Chondrocyte (in vitro differentiated cells): Measurements from ENCODE around the gene DDA1. TPM values are rescaled to one million over a fixed set of nuclear protein-coding genes. Genes with fewer than 3 reads are reported as not detected.

Experiments
- DNase-seq: peaks from one replicate; pipeline ENCODE4 v3.0.0; 2021; ENCODE audit warnings: mixed read lengths, low spot score
- H3K27ac Mint-ChIP-seq: one replicate; pipeline ENCODE4 v1.8.0; 2021; ENCODE audit warnings: mild to moderate bottlenecking, moderate library complexity, mixed read lengths; ENCODE audit not compliant: unreplicated experiment
- H3K27me3 Mint-ChIP-seq: 2 replicates; pipeline ENCODE4 v1.8.0; 2021; ENCODE audit warnings: low read depth, mixed read lengths
- H3K36me3 Mint-ChIP-seq: 2 replicates; pipeline ENCODE4 v1.8.0; 2021; ENCODE audit warnings: low read depth, mixed read lengths
- H3K4me1 Mint-ChIP-seq: 2 replicates; pipeline ENCODE4 v1.8.0; 2021; ENCODE audit warnings: low read depth, mild to moderate bottlenecking, mixed read lengths
- H3K4me3 Mint-ChIP-seq: one replicate; pipeline ENCODE4 v1.8.0; 2021; ENCODE audit warnings: mild to moderate bottlenecking, moderate library complexity, mixed read lengths; ENCODE audit not compliant: unreplicated experiment
- H3K9me3 Mint-ChIP-seq: 2 replicates; pipeline ENCODE4 v1.8.0; 2021; ENCODE audit warnings: low read depth, mixed read lengths
- total RNA-seq: library from RNA; stranded (reverse); gene quantifications from 3 replicates; pipeline ENCODE4 v1.2.1, GENCODE V29; 2021
- TF ChIP-seq, protein P1 (sequence below): fragments of 200-600 bp; sonication (generic); IDR thresholded peaks from 2 replicates; pipeline ENCODE4 v1.5.0; 2021; ENCODE audit warnings: antibody characterized with exemption, mild to moderate bottlenecking, moderate library complexity

DDA1 gene
- total RNA-seq, 1 donor from 2014 or later = 63.9 TPM

DNA sequence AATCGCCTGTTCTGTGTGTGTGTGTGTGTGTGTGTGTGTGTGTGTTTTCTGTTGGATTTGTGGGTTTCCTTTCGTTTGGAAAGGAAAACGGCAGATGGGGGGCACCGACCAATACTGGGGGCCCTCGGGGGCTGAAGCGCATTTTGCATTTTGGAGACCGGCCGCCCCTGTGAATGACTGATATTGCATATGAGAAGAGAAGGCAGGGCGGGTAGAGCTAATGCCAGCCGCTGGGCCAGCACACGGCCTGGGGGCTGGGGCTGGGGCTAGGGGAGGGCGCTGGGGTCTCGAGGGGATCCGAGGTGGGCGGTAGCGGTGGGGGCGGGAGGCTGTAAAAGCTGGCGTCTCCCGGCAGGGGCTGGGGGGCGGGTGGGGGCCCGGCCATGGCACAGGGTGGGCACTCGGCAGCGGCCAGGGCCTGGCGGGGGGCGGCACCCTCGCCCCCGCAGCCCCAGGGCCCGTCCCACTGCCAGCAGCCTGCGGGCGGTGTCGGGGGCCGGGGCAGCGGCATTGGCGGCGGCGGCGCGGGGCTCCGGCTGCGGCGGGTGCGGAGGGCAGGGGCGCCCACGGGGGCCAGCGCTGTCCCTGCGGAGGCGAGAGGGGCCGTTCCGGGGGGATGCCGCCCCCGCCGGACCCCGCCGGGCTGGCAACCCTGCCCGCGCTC, 14.1 kb downstream of the DDA1 start:
- peaks cover 10% of the 10 kb centered on the region for H3K4me1 Mint-ChIP-seq

GRCh38 chr19:17323964-17324332, 14.6 kb downstream of the DDA1 start:
- H3K4me1 Mint-ChIP-seq = peaks cover 10% of the 10 kb centered on the region
- DNase-seq = no peak
- H3K27me3 Mint-ChIP-seq = no peaks in the 10 kb centered on the region
- H3K36me3 Mint-ChIP-seq = peaks cover 7% of the 10 kb centered on the region
- H3K4me3 Mint-ChIP-seq = no peak overlapping the region
- TF ChIP-seq, protein P1, sequence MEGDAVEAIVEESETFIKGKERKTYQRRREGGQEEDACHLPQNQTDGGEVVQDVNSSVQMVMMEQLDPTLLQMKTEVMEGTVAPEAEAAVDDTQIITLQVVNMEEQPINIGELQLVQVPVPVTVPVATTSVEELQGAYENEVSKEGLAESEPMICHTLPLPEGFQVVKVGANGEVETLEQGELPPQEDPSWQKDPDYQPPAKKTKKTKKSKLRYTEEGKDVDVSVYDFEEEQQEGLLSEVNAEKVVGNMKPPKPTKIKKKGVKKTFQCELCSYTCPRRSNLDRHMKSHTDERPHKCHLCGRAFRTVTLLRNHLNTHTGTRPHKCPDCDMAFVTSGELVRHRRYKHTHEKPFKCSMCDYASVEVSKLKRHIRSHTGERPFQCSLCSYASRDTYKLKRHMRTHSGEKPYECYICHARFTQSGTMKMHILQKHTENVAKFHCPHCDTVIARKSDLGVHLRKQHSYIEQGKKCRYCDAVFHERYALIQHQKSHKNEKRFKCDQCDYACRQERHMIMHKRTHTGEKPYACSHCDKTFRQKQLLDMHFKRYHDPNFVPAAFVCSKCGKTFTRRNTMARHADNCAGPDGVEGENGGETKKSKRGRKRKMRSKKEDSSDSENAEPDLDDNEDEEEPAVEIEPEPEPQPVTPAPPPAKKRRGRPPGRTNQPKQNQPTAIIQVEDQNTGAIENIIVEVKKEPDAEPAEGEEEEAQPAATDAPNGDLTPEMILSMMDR = no peak
- H3K27ac Mint-ChIP-seq = no peak overlapping the region
- H3K9me3 Mint-ChIP-seq = no peaks in the 10 kb centered on the region

More for the DNA sequence above, 14.1 kb downstream of the DDA1 start:
- no peaks in the 10 kb centered on the region for H3K9me3 Mint-ChIP-seq
- H3K27me3 Mint-ChIP-seq = no peaks in the 10 kb centered on the region
- no peak overlapping the region for H3K27ac Mint-ChIP-seq
- TF ChIP-seq, protein P1 = no peak
- H3K36me3 Mint-ChIP-seq = peaks cover 7% of the 10 kb centered on the region
- H3K4me3 Mint-ChIP-seq = peak overlapping the region; percentile 22
- DNase-seq = no peak

GRCh38 chr19:17324357-17325114, 15.2 kb downstream of the DDA1 start:
- H3K27ac Mint-ChIP-seq = no peak overlapping the region
- H3K36me3 Mint-ChIP-seq = peaks cover 7% of the 10 kb centered on the region
- H3K4me3 Mint-ChIP-seq = no peak overlapping the region
- no peak for DNase-seq
- TF ChIP-seq, protein P1 = no peak
- H3K27me3 Mint-ChIP-seq = no peaks in the 10 kb centered on the region
- no peaks in the 10 kb centered on the region for H3K9me3 Mint-ChIP-seq
- peaks cover 10% of the 10 kb centered on the region for H3K4me1 Mint-ChIP-seq

DNA sequence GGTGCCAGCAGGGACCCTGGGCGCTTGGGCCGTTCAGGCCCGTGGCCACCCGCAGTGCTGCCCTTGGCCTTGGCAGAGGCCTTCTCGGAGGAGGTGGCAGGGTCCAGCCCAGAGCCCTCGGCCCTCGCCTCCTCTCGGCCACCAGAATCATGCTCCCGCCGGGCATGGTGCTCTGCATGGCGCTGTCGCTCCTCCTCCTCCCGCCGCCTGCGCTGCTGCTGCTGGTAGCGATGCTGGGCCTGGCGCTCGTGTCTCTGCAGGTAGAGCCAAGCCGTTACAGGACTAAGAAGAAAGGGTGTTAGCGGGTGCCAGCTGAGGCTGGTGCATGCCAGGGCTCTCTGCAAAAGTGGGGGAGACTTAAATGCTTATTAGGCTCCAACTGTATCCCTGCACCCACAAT, 15.8 kb downstream of the DDA1 start:
- TF ChIP-seq, protein P1 = no peak

GRCh38 chr19:17325881-17326594, 16.7 kb downstream of the DDA1 start:
- H3K27ac Mint-ChIP-seq = no peak overlapping the region
- peaks cover 10% of the 10 kb centered on the region for H3K4me1 Mint-ChIP-seq
- no peaks in the 10 kb centered on the region for H3K9me3 Mint-ChIP-seq
- H3K4me3 Mint-ChIP-seq = no peak overlapping the region
- TF ChIP-seq, protein P1 = no peak
- H3K36me3 Mint-ChIP-seq = peaks cover 9% of the 10 kb centered on the region
- DNase-seq = no peak
- no peaks in the 10 kb centered on the region for H3K27me3 Mint-ChIP-seq

More for the DNA sequence above, 15.8 kb downstream of the DDA1 start:
- peaks cover 10% of the 10 kb centered on the region for H3K4me1 Mint-ChIP-seq
- no peaks in the 10 kb centered on the region for H3K27me3 Mint-ChIP-seq
- peaks cover 8% of the 10 kb centered on the region for H3K36me3 Mint-ChIP-seq
- no peak overlapping the region for H3K4me3 Mint-ChIP-seq
- no peaks in the 10 kb centered on the region for H3K9me3 Mint-ChIP-seq
- no peak overlapping the region for H3K27ac Mint-ChIP-seq
- DNase-seq = no peak
